Parathyroid adenoma (tissue), 2 donors: ENCODE data around the gene SLC4A7.

Experiments
- H2AFZ ChIP-seq: fragments of 300-600 bp; sonication (generic); one replicate; pipeline ENCODE4 v1.7.0; 2017; ENCODE audit warnings: antibody characterized with exemption, mild to moderate bottlenecking
- H3K27ac ChIP-seq: fragments of 300-600 bp; sonication (generic); one replicate; pipeline ENCODE4 v1.7.0; 2017
- H3K27me3 ChIP-seq: fragments of 300-600 bp; sonication (generic); one replicate; pipeline ENCODE4 v1.7.0; 2017; ENCODE audit warnings: low read length; ENCODE audit not compliant: control insufficient read depth, insufficient read depth
- H3K36me3 ChIP-seq: fragments of 300-600 bp; sonication (generic); one replicate; pipeline ENCODE4 v1.7.0; 2017; ENCODE audit warnings: low read length; ENCODE audit not compliant: control insufficient read depth, insufficient read depth
- H3K4me1 ChIP-seq: fragments of 300-600 bp; sonication (generic); one replicate; pipeline ENCODE4 v1.7.0; 2017; ENCODE audit warnings: control low read depth
- H3K4me2 ChIP-seq: fragments of 300-600 bp; sonication (generic); one replicate; pipeline ENCODE4 v1.7.0; 2017; ENCODE audit warnings: low read length
- H3K4me3 ChIP-seq: fragments of 300-600 bp; sonication (generic); one replicate; pipeline ENCODE4 v1.7.0; 2017; ENCODE audit warnings: low read depth, low read length
- H3K79me2 ChIP-seq: fragments of 300-600 bp; sonication (generic); one replicate; pipeline ENCODE4 v1.7.0; 2017; ENCODE audit warnings: control low read depth
- H3K9ac ChIP-seq: fragments of 300-600 bp; sonication (generic); one replicate; pipeline ENCODE4 v1.7.0; 2017; ENCODE audit warnings: mild to moderate bottlenecking
- H3K9me3 ChIP-seq: fragments of 300-600 bp; sonication (generic); one replicate; pipeline ENCODE4 v1.7.0; 2017; ENCODE audit warnings: low read length; ENCODE audit not compliant: control insufficient read depth
- CTCF ChIP-seq: fragments of 300-600 bp; sonication (generic); IDR thresholded peaks from one replicate; pipeline ENCODE4 v1.7.0; 2017; ENCODE audit warnings: antibody characterized with exemption, mild to moderate bottlenecking
- donor health status: primary hyperparathyroidism.

Gene SLC4A7

GRCh38 chr3:27353221-27353620 is 131.0 kb downstream of the SLC4A7 start:
- Histone ChIP-seq H3K36me3 (no peaks in the 10 kb centered on the region), H2AFZ (no peak overlapping the region), H3K79me2 (no peaks in the 10 kb centered on the region), H3K27me3 (no peaks in the 10 kb centered on the region), H3K9me3 (no peaks in the 10 kb centered on the region), H3K4me1 (no peaks in the 10 kb centered on the region), H3K4me2 (no peak overlapping the region), H3K27ac (no peak overlapping the region), H3K4me3 (no peak overlapping the region), H3K9ac (no peak overlapping the region)
- no peak for TF ChIP-seq CTCF

- H3K4me1 ChIP-seq: no peaks in the 10 kb centered on the region
- no peak overlapping the region for H3K9ac ChIP-seq
- H3K27me3 ChIP-seq: no peaks in the 10 kb centered on the region
- no peak overlapping the region for H3K4me2 ChIP-seq
- no peaks in the 10 kb centered on the region for H3K9me3 ChIP-seq
- TF ChIP-seq CTCF: no peak
- H3K79me2 ChIP-seq: no peaks in the 10 kb centered on the region
- no peak overlapping the region for H2AFZ ChIP-seq
- no peak overlapping the region for H3K4me3 ChIP-seq
- H3K27ac ChIP-seq: no peak overlapping the region
- H3K36me3 ChIP-seq: no peaks in the 10 kb centered on the region
Observed at GRCh38 chr3:27352047-27352446, 132.1 kb downstream of the SLC4A7 start.

- Histone ChIP-seq H3K27ac (no peak overlapping the region), H3K36me3 (no peaks in the 10 kb centered on the region), H3K4me3 (no peak overlapping the region), H2AFZ (no peak overlapping the region), H3K4me1 (no peaks in the 10 kb centered on the region), H3K9me3 (no peaks in the 10 kb centered on the region), H3K9ac (no peak overlapping the region), H3K4me2 (no peak overlapping the region), H3K27me3 (no peaks in the 10 kb centered on the region), H3K79me2 (no peaks in the 10 kb centered on the region)
- TF ChIP-seq CTCF: no peak
Observed at GRCh38 chr3:27349832-27350231, 134.4 kb downstream of the SLC4A7 start.

GRCh38 chr3:27345959-27346865 is 138.0 kb downstream of the SLC4A7 start:
- H3K9ac ChIP-seq: no peak overlapping the region
- no peaks in the 10 kb centered on the region for H3K36me3 ChIP-seq
- no peak overlapping the region for H3K27ac ChIP-seq
- H3K4me1 ChIP-seq: no peaks in the 10 kb centered on the region
- no peaks in the 10 kb centered on the region for H3K79me2 ChIP-seq
- H3K4me3 ChIP-seq: no peak overlapping the region
- no peak overlapping the region for H3K4me2 ChIP-seq
- no peaks in the 10 kb centered on the region for H3K27me3 ChIP-seq
- no peaks in the 10 kb centered on the region for H3K9me3 ChIP-seq
- no peak overlapping the region for H2AFZ ChIP-seq
- no peak for TF ChIP-seq CTCF

GRCh38 chr3:27345493-27345892 is 138.7 kb downstream of the SLC4A7 start:
- H3K36me3 ChIP-seq: no peaks in the 10 kb centered on the region
- H3K9ac ChIP-seq: no peak overlapping the region
- no peaks in the 10 kb centered on the region for H3K4me1 ChIP-seq
- H3K9me3 ChIP-seq: no peaks in the 10 kb centered on the region
- H3K79me2 ChIP-seq: no peaks in the 10 kb centered on the region
- no peak overlapping the region for H3K4me3 ChIP-seq
- no peak overlapping the region for H2AFZ ChIP-seq
- no peak overlapping the region for H3K4me2 ChIP-seq
- no peak overlapping the region for H3K27ac ChIP-seq
- no peak for TF ChIP-seq CTCF
- no peaks in the 10 kb centered on the region for H3K27me3 ChIP-seq
